ENCODE data around the gene CASKIN1.

DNA sequence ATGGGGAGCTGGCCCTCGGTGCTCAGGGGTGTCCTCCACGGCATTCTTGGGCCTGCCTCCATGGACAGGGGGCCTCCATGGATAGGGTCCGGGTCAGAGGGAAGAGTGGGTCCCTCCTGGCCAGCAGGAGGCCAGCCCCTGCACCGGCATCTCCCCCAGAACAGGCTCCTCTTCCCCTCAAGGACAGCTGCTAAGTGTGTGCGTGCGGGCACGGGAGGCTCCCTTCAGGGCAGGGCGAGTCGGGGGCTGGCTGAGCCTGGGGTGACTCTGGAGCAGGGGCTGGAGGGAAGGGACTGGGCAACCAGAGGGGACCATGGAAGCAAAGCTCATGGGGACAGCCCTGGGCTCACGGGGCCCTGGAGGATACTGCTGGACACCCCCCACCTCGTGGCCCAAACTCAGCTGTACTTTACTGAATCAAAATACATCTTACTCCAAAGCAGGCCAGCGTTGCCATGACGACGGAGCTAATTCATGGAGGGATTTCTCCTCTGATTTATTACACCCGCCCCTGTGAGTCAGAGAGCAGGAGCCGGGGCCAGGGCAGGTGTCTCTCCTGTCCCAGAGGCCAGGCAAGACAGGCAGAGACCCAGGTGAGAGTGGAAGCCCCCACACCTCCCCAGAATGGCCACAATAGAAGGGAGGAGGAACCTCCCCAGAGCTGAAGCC lies 2.1 kb downstream of the CASKIN1 start:
- no peak for TF ChIP-seq POLR2A (IDR thresholded peaks at IDR 0.05)
- TF ChIP-seq, protein P1, sequence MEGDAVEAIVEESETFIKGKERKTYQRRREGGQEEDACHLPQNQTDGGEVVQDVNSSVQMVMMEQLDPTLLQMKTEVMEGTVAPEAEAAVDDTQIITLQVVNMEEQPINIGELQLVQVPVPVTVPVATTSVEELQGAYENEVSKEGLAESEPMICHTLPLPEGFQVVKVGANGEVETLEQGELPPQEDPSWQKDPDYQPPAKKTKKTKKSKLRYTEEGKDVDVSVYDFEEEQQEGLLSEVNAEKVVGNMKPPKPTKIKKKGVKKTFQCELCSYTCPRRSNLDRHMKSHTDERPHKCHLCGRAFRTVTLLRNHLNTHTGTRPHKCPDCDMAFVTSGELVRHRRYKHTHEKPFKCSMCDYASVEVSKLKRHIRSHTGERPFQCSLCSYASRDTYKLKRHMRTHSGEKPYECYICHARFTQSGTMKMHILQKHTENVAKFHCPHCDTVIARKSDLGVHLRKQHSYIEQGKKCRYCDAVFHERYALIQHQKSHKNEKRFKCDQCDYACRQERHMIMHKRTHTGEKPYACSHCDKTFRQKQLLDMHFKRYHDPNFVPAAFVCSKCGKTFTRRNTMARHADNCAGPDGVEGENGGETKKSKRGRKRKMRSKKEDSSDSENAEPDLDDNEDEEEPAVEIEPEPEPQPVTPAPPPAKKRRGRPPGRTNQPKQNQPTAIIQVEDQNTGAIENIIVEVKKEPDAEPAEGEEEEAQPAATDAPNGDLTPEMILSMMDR (IDR thresholded peaks at IDR 0.05) = no peak

Measured in testis (tissue), 2 donors.